K562 (cell line): ENCODE measurements around the gene RASGRP4.

Experiments used
- ATF7 ChIP-seq: fragments of 450-650 bp; IDR thresholded peaks from 2 replicates; pipeline ENCODE4 v1.7.1; 2014; ENCODE audit warnings: mild to moderate bottlenecking, moderate library complexity
- CTCF ChIP-seq, 3 experiments: IDR thresholded peaks in 2 of 3; conservative IDR thresholded peaks in 1 of 3; 2 replicates each; pipeline ENCODE4 v1.5.1; 2011 to 2012; ENCODE audit warnings: low read length in 3 of 3, mild to moderate bottlenecking in 3 of 3, control low read depth in 2 of 3, improper control_type of control experiment in 1 of 3, inconsistent platforms in 1 of 3, low read depth in 1 of 3, mixed read lengths in 1 of 3, moderate library complexity in 1 of 3; ENCODE audit not compliant: insufficient read depth in 2 of 3
- ELK1 ChIP-seq: sonication (generic); formaldehyde crosslinking; IDR thresholded peaks from 2 replicates; pipeline ENCODE4 v1.8.1; 2022; ENCODE audit warnings: missing genetic modification reagents
- EZH2 ChIP-seq: IDR thresholded peaks from 2 replicates; pipeline ENCODE4 v1.6.1; 2012; ENCODE audit warnings: low read depth, mild to moderate bottlenecking, inconsistent platforms, low read length, borderline replicate concordance
- FOXK1 ChIP-seq: sonication (generic); formaldehyde crosslinking; IDR thresholded peaks from 2 replicates; pipeline ENCODE4 v1.8.0; 2022; ENCODE audit warnings: missing genetic modification reagents, mild to moderate bottlenecking, borderline replicate concordance
- GATA2 ChIP-seq: sonication (generic); formaldehyde crosslinking; IDR thresholded peaks from 2 replicates; pipeline ENCODE4 v1.4.0; 2020; ENCODE audit warnings: mild to moderate bottlenecking, missing genetic modification reagents
- MAFK ChIP-seq: IDR thresholded peaks from 2 replicates; pipeline ENCODE4 v1.6.1; 2011; ENCODE audit warnings: low read length, improper control_type of control experiment
- MYC ChIP-seq, 2 experiments: fragments of 250-450 bp in 1 of 2; sonication (Bioruptor Pico) in 1 of 2; IDR thresholded peaks; 2 replicates each; pipeline versions ENCODE4 v1.5.1 to v1.6.1; 2012 to 2021; ENCODE audit warnings: low read depth in 2 of 2, borderline replicate concordance in 1 of 2, improper control_type of control experiment in 1 of 2, low read length in 1 of 2, mild to moderate bottlenecking in 1 of 2, moderate library complexity in 1 of 2
- PCBP1 ChIP-seq: fragments of 200-400 bp; formaldehyde crosslinking; IDR thresholded peaks from 2 replicates; pipeline ENCODE4 v1.6.1; 2018; ENCODE audit warnings: mild to moderate bottlenecking, low read depth, low read length; ENCODE audit not compliant: poor library complexity, severe bottlenecking
- POLR2A ChIP-seq: fragments of 450-650 bp; conservative IDR thresholded peaks from 2 replicates; pipeline ENCODE4 v1.6.1; 2016
- POLR2AphosphoS5 ChIP-seq: IDR thresholded peaks from 2 replicates; pipeline ENCODE4 v1.6.1; 2011; ENCODE audit warnings: mild to moderate bottlenecking, low read depth, low read length, moderate library complexity; ENCODE audit not compliant: control insufficient read depth, insufficient read depth
- REST ChIP-seq, 2 experiments: fragments of 450-650 bp; formaldehyde crosslinking in 1 of 2; IDR thresholded peaks; 2 replicates each; pipeline versions ENCODE4 v1.4.0 to v1.6.1; 2014 to 2020; ENCODE audit warnings: mild to moderate bottlenecking in 2 of 2, borderline replicate concordance in 1 of 2, low read depth in 1 of 2
- ZBTB17 ChIP-seq: fragments of 450-650 bp; formaldehyde crosslinking; IDR thresholded peaks from 2 replicates; pipeline ENCODE4 v1.4.0; 2020; ENCODE audit warnings: mild to moderate bottlenecking
- ZNF12 ChIP-seq: sonication (generic); formaldehyde crosslinking; IDR thresholded peaks from 2 replicates; pipeline ENCODE4 v1.4.0; 2020; ENCODE audit warnings: mild to moderate bottlenecking, missing genetic modification reagents

- TF ChIP-seq ATF7 (no peak), FOXK1 (no peak), ZBTB17 (CRISPR knock-in tag) (no peak), MYC (IDR thresholded peaks at IDR 0.05; ENCODE audit: low read depth, low read length) (no peak), MYC (CRISPR knock-in tag; IDR thresholded peaks at IDR 0.05; ENCODE audit: borderline replicate concordance, low read depth) (no peak), POLR2A (no peak), MAFK (no peak), PCBP1 (no peak), EZH2 (no peak), CTCF (IDR thresholded peaks at IDR 0.05 in 2 of 3, conservative IDR thresholded peaks at IDR 0.05 in 1 of 3; ENCODE audit: insufficient read depth in 2 of 3, low read depth in 1 of 3, low read length in 3 of 3) (no peak), REST (IDR thresholded peaks at IDR 0.05; ENCODE audit: borderline replicate concordance) (no peak), REST (CRISPR knock-in tag; IDR thresholded peaks at IDR 0.05; ENCODE audit: low read depth) (no peak), ZNF12 (CRISPR knock-in tag) (no peak), POLR2AphosphoS5 (no peak; the same call in 1 of the 2 replicates), ELK1 (CRISPR knock-in tag) (no peak), GATA2 (CRISPR knock-in tag) (no peak)
Measured at GRCh38 chr19:38402623-38402966, 23.4 kb downstream of the RASGRP4 start.
